Measurements from ENCODE around the gene COLEC12. TPM values are rescaled to one million over a fixed set of nuclear protein-coding genes. Genes with fewer than 3 reads are reported as not detected.

COLEC12 gene
- total RNA-seq, 2 experiments from 2014 or later, result not detected

GRCh38 chr18:513826-514530, 13.5 kb upstream of the COLEC12 start:
- no peak for DNase-seq
- Mint-ChIP-seq H3K27me3 (peaks cover 7% of the 10 kb centered on the region), H3K4me3 (no peak overlapping the region), H3K4me1 (ENCODE audit: low read depth) (no peaks in the 10 kb centered on the region), H3K27ac (no peak overlapping the region), H3K36me3 (ENCODE audit: low read depth) (no peaks in the 10 kb centered on the region), H3K9me3 (no peaks in the 10 kb centered on the region)
- peaks cover 0 to 14% of the 10 kb centered on the region in 2 experiments for H3K9me3 ChIP-seq (ENCODE audit: control insufficient read depth in 1 of 2, insufficient read depth in 1 of 2, low read length in 2 of 2)
- no peak for ATAC-seq (ENCODE audit: poor library complexity)
- no peak overlapping the region for H3K27ac ChIP-seq (ENCODE audit: low read depth in 1 of 2, low read length in 2 of 2)
- H3K36me3 ChIP-seq (ENCODE audit: insufficient read depth, low read length), result no peaks in the 10 kb centered on the region
- H3K4me3 ChIP-seq (ENCODE audit: low read length), result no peak overlapping the region
- TF ChIP-seq, protein P1, sequence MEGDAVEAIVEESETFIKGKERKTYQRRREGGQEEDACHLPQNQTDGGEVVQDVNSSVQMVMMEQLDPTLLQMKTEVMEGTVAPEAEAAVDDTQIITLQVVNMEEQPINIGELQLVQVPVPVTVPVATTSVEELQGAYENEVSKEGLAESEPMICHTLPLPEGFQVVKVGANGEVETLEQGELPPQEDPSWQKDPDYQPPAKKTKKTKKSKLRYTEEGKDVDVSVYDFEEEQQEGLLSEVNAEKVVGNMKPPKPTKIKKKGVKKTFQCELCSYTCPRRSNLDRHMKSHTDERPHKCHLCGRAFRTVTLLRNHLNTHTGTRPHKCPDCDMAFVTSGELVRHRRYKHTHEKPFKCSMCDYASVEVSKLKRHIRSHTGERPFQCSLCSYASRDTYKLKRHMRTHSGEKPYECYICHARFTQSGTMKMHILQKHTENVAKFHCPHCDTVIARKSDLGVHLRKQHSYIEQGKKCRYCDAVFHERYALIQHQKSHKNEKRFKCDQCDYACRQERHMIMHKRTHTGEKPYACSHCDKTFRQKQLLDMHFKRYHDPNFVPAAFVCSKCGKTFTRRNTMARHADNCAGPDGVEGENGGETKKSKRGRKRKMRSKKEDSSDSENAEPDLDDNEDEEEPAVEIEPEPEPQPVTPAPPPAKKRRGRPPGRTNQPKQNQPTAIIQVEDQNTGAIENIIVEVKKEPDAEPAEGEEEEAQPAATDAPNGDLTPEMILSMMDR (IDR thresholded peaks at IDR 0.05), result no peak
- H3K4me1 ChIP-seq (ENCODE audit: insufficient read depth, low read length), result no peaks in the 10 kb centered on the region
- intact Hi-C loops (cut with DNase I, micrococcal nuclease), result no loop called here
- POLR2A ChIA-PET, result no interaction called here
- CTCF ChIA-PET, result no interaction called here
- H3K27me3 ChIP-seq (ENCODE audit: control insufficient read depth in 1 of 2, insufficient read depth in 2 of 2, low read length in 2 of 2), result no peaks in the 10 kb centered on the region

DNA sequence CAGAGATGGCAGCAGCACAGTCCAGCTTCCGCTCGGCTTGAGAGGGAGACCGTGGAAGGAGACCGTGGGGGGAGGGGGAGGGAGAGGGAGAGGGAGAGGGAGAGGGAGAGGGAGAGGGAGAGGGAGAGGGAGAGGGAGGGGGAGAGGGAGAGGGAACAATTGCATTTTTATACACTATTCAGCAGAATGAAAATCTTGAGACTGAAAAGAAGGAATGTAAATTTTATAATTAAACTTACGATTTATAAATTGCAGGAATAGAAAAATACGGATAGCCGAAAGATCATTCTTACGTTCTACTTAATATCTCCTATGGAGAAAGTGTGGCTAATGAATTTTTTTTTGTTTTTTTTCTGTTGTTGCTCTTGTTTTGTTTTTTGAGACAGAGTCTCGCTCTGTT, 12.5 kb upstream of the COLEC12 start:
- no peaks in the 10 kb centered on the region for H3K4me1 Mint-ChIP-seq (ENCODE audit: low read depth)
- TF ChIP-seq, protein P1 (IDR thresholded peaks at IDR 0.05), result no peak
- ATAC-seq (ENCODE audit: poor library complexity) (no peak), DNase-seq (no peak)
- intact Hi-C loops (cut with DNase I, micrococcal nuclease), result no loop called here
- H3K36me3 Mint-ChIP-seq (ENCODE audit: low read depth), result no peaks in the 10 kb centered on the region
- H3K27me3 Mint-ChIP-seq, result no peaks in the 10 kb centered on the region
- no peak overlapping the region for H3K4me3 Mint-ChIP-seq
- POLR2A ChIA-PET, result no interaction called here
- H3K27me3 ChIP-seq (ENCODE audit: control insufficient read depth in 1 of 2, insufficient read depth in 2 of 2, low read length in 2 of 2), result no peaks in the 10 kb centered on the region
- H3K27ac ChIP-seq (ENCODE audit: low read depth in 1 of 2, low read length in 2 of 2), result no peak overlapping the region
- H3K27ac Mint-ChIP-seq, result no peak overlapping the region
- H3K4me3 ChIP-seq (ENCODE audit: low read length), result no peak overlapping the region
- H3K9me3 ChIP-seq (ENCODE audit: control insufficient read depth in 1 of 2, insufficient read depth in 1 of 2, low read length in 2 of 2), result peaks cover 0 to 14% of the 10 kb centered on the region in 2 experiments
- H3K36me3 ChIP-seq (ENCODE audit: insufficient read depth, low read length), result no peaks in the 10 kb centered on the region
- no peaks in the 10 kb centered on the region for H3K4me1 ChIP-seq (ENCODE audit: insufficient read depth, low read length)
- CTCF ChIA-PET, result no interaction called here
- no peaks in the 10 kb centered on the region for H3K9me3 Mint-ChIP-seq

DNA sequence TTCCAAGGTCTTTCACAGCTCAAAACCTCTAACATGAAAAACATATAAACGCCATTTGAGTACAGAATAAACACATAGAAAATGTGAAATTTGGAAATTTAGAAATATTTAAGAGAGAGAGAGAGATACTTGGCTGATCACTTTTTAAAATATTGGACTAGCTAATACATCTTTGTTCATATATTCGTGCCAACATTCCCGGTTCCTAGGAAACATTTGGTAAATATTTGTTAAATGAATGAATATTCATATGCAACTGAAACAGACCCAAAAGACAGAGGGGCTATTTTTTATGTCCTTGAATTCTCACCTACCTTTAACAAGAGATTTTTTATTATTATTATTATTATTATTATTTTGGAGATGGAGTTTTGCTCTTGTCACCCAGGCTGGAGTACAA, 8.3 kb upstream of the COLEC12 start:
- Mint-ChIP-seq H3K9me3 (no peaks in the 10 kb centered on the region), H3K4me1 (ENCODE audit: low read depth) (no peaks in the 10 kb centered on the region), H3K27me3 (peaks cover 6% of the 10 kb centered on the region), H3K36me3 (ENCODE audit: low read depth) (no peaks in the 10 kb centered on the region), H3K4me3 (no peak overlapping the region), H3K27ac (no peak overlapping the region)
- DNase-seq (no peak), ATAC-seq (ENCODE audit: poor library complexity) (no peak)
- TF ChIP-seq, protein P1 (IDR thresholded peaks at IDR 0.05), result no peak
- ChIA-PET POLR2A (no interaction called here), CTCF (no interaction called here)
- no peaks in the 10 kb centered on the region for H3K27me3 ChIP-seq (ENCODE audit: control insufficient read depth in 1 of 2, insufficient read depth in 2 of 2, low read length in 2 of 2)
- no peaks in the 10 kb centered on the region for H3K36me3 ChIP-seq (ENCODE audit: insufficient read depth, low read length)
- no peak overlapping the region for H3K27ac ChIP-seq (ENCODE audit: low read depth in 1 of 2, low read length in 2 of 2)
- peaks cover 0 to 7% of the 10 kb centered on the region in 2 experiments for H3K9me3 ChIP-seq (ENCODE audit: control insufficient read depth in 1 of 2, insufficient read depth in 1 of 2, low read length in 2 of 2)
- intact Hi-C loops (cut with DNase I, micrococcal nuclease), result no loop called here
- no peaks in the 10 kb centered on the region for H3K4me1 ChIP-seq (ENCODE audit: insufficient read depth, low read length)
- H3K4me3 ChIP-seq (ENCODE audit: low read length), result no peak overlapping the region

Measured in CD4-positive, alpha-beta T cell (primary cell).